A673 (cell line): ENCODE data around the gene SLC4A9. TPM values are rescaled to one million over a fixed set of nuclear protein-coding genes. Genes with fewer than 3 reads are reported as not detected.

Experiments
- BruUV-seq: library from RNA; stranded (reverse); fragments of 400-500 nt; replicated peaks from 2 replicates; lab custom pipeline; 2021; lab: Mats Ljungman, UMichigan
- CTCF ChIA-PET: fragments of 300-600 bp; sonication (Branson Sonifier 250); formaldehyde crosslinking; loops from one replicate; lab custom pipeline; 2022; ENCODE audit warnings: antibody characterized with exemption; lab: Charles Lee
- POLR2A ChIA-PET: fragments of 300-600 bp; sonication (Branson Sonifier 250); formaldehyde crosslinking; loops from one replicate; lab custom pipeline; 2022; ENCODE audit warnings: antibody characterized with exemption; ENCODE audit not compliant: low non-redundant PET; lab: Charles Lee
- DNase-seq: peaks from one replicate; pipeline ENCODE4 v3.0.0-alpha.2; 2015; ENCODE audit warnings: low spot score
- H3K27ac ChIP-seq: fragments of 200-600 bp; sonication (generic); 2 replicates; pipeline ENCODE4 v1.5.1; 2016; ENCODE audit warnings: mixed run types, low read depth, mild to moderate bottlenecking, mixed read lengths, antibody characterized with exemption, low read length; ENCODE audit not compliant: poor library complexity, severe bottlenecking
- H3K27me3 ChIP-seq: fragments of 200-600 bp; sonication (generic); replicated peaks from 2 replicates; pipeline ENCODE4 v1.6.1; 2017; ENCODE audit warnings: mixed run types, low read depth, mild to moderate bottlenecking, mixed read lengths, antibody characterized with exemption, low read length; ENCODE audit not compliant: insufficient read depth, poor library complexity
- H3K36me3 ChIP-seq: fragments of 200-600 bp; sonication (generic); 2 replicates; pipeline ENCODE4 v1.6.1; 2016; ENCODE audit warnings: mixed run types, mild to moderate bottlenecking, mixed read lengths, antibody characterized with exemption, low read length; ENCODE audit not compliant: insufficient read depth, poor library complexity, severe bottlenecking
- H3K4me1 ChIP-seq: fragments of 200-600 bp; sonication (generic); 2 replicates; pipeline ENCODE4 v1.6.1; 2017; ENCODE audit warnings: mixed run types, mild to moderate bottlenecking, mixed read lengths, antibody characterized with exemption, low read length; ENCODE audit not compliant: insufficient read depth, poor library complexity, severe bottlenecking
- H3K4me3 ChIP-seq: fragments of 200-600 bp; sonication (generic); 2 replicates; pipeline ENCODE4 v1.5.1; 2016; ENCODE audit warnings: low read depth, mixed run types, mild to moderate bottlenecking, mixed read lengths, low read length; ENCODE audit not compliant: poor library complexity, severe bottlenecking
- H3K9me3 ChIP-seq: fragments of 200-600 bp; sonication (generic); 2 replicates; pipeline ENCODE4 v1.6.1; 2016; ENCODE audit warnings: mixed run types, low read depth, mild to moderate bottlenecking, mixed read lengths, antibody characterized with exemption, low read length; ENCODE audit not compliant: poor library complexity, severe bottlenecking
- CTCF ChIP-seq: fragments of 300-800, 200-600 bp; sonication (generic); conservative IDR thresholded peaks from 2 replicates; pipeline ENCODE4 v1.5.1; 2017; ENCODE audit warnings: low read depth, mild to moderate bottlenecking, antibody characterized with exemption, low read length, moderate library complexity, mixed read lengths
- EZH2 ChIP-seq: fragments of 200-600 bp; sonication (generic); IDR thresholded peaks from 2 replicates; pipeline ENCODE4 v1.6.1; 2017; ENCODE audit warnings: borderline replicate concordance, low read depth, mild to moderate bottlenecking, mixed read lengths, antibody characterized with exemption, low read length; ENCODE audit not compliant: poor library complexity, severe bottlenecking
- intact Hi-C: fragments of 100-400 bp; cut with micrococcal nuclease; formaldehyde crosslinking; loops from one replicate; pipeline ENCODE4 v1.10.0; 2022; ENCODE audit not compliant: unreplicated experiment
- total RNA-seq: library from RNA; stranded (reverse); gene quantifications from 2 replicates; pipeline ENCODE4 v1.2.3, GENCODE V29; 2021

Gene SLC4A9
- total RNA-seq, 1 experiment from 2014 or later = not detected

GRCh38 chr5:140348104-140348503 is 11.9 kb upstream of the SLC4A9 start:
- no peak for DNase-seq
- no peak for TF ChIP-seq CTCF
- TF ChIP-seq EZH2 = no peak
- Histone ChIP-seq H3K4me1 (peaks cover 18% of the 10 kb centered on the region), H3K27me3 (no peaks in the 10 kb centered on the region), H3K36me3 (no peaks in the 10 kb centered on the region), H3K9me3 (no peaks in the 10 kb centered on the region), H3K4me3 (no peak overlapping the region), H3K27ac (no peak overlapping the region)
- ChIA-PET POLR2A (interaction anchor here (1.0 kb wide), 1 partner anchor 188 kb away, joined by 3 read pairs; no protein-coding TSS in a partner anchor), CTCF (interaction anchor here (0.7 kb wide), 1 partner anchor 108 kb away, joined by 3 read pairs; no protein-coding TSS in a partner anchor)
- intact Hi-C loops = loop anchor here (5.0 kb wide), 1 partner anchor 56 kb away; no protein-coding TSS in a partner anchor
- no TSS peak for BruUV-seq

GRCh38 chr5:140349244-140349643 is 10.8 kb upstream of the SLC4A9 start:
- Histone ChIP-seq H3K4me1 (peaks cover 16% of the 10 kb centered on the region), H3K9me3 (no peaks in the 10 kb centered on the region), H3K27me3 (no peaks in the 10 kb centered on the region), H3K4me3 (no peak overlapping the region), H3K27ac (no peak overlapping the region), H3K36me3 (no peaks in the 10 kb centered on the region)
- TF ChIP-seq CTCF (no peak), EZH2 (no peak)
- no TSS peak for BruUV-seq
- POLR2A ChIA-PET = no interaction called here
- CTCF ChIA-PET = interaction anchor here (0.7 to 4.3 kb wide), 2 partner anchors 103 to 105 kb away, joined by 3 to 70 read pairs; no protein-coding TSS in a partner anchor
- intact Hi-C loops = loop anchor here (5.0 kb wide), 1 partner anchor 57 kb away; no protein-coding TSS in a partner anchor
- no peak for DNase-seq

- no TSS peak for BruUV-seq
- Histone ChIP-seq H3K27ac (no peak overlapping the region), H3K36me3 (no peaks in the 10 kb centered on the region), H3K4me1 (peaks cover 7% of the 10 kb centered on the region), H3K9me3 (no peaks in the 10 kb centered on the region), H3K4me3 (no peak overlapping the region), H3K27me3 (no peaks in the 10 kb centered on the region)
- TF ChIP-seq EZH2 (no peak), CTCF (peak; percentile 91)
- intact Hi-C loops = loop anchor here (1.0 kb wide), 1 partner anchor 107 kb away; no protein-coding TSS in a partner anchor
- POLR2A ChIA-PET = no interaction called here
- DNase-seq = peak; percentile 84
- CTCF ChIA-PET = interaction anchor here (0.7 to 4.3 kb wide), 8 partner anchors 10 to 112 kb away, joined by 3 to 70 read pairs (median 4); partner anchors contain the start of gene PFDN1
Observed at GRCh38 chr5:140351609-140352334, 8.2 kb upstream of the SLC4A9 start.
